HG02943 (cell line): ENCODE results near the gene REM2.
A peak's percentile ranks its signal among the peaks of the same experiment; 100 is the strongest.
"Not testable (repeated sequence)": the region's sequence is repeated elsewhere in the genome, so short reads cannot be mapped to it uniquely, and the experiment has no call there.

ENCODE experiments used
- ATAC-seq: cut with Tn5 transposase; IDR thresholded peaks from one replicate; pipeline ENCODE4 v1.9.1; 2021; ENCODE audit warnings: mild to moderate bottlenecking, low read depth, moderate library complexity; ENCODE audit not compliant: unreplicated experiment

The REM2 gene

GRCh38 chr14:22896356-22896755 lies 13.3 kb downstream of the REM2 start:
- no peak for ATAC-seq

- no peak for ATAC-seq
These were observed 13.7 kb downstream of the REM2 start for GRCh38 chr14:22896760-22897159.

- no peak for ATAC-seq
These were observed 14.3 kb downstream of the REM2 start for GRCh38 chr14:22897357-22897756.

GRCh38 chr14:22898302-22899090 lies 15.5 kb downstream of the REM2 start:
- no peak for ATAC-seq

- no peak for ATAC-seq
These were observed 17.2 kb downstream of the REM2 start for GRCh38 chr14:22900081-22900799.

GRCh38 chr14:22901799-22902198 lies 18.8 kb downstream of the REM2 start:
- no peak for ATAC-seq

- ATAC-seq, result no peak
These were observed 20.7 kb downstream of the REM2 start for GRCh38 chr14:22903742-22904087.

GRCh38 chr14:22905627-22906026 lies 22.6 kb downstream of the REM2 start:
- no peak for ATAC-seq

- ATAC-seq, result no peak
These were observed 23.1 kb downstream of the REM2 start for GRCh38 chr14:22906073-22906472.

- no peak for ATAC-seq
These were observed 24.4 kb downstream of the REM2 start for GRCh38 chr14:22907429-22907828.

GRCh38 chr14:22908601-22909000 lies 25.6 kb downstream of the REM2 start:
- no peak for ATAC-seq

GRCh38 chr14:22910916-22911315 lies 27.9 kb downstream of the REM2 start:
- ATAC-seq, result no peak

- ATAC-seq, result not testable (repeated sequence)
These were observed 31.8 kb downstream of the REM2 start for GRCh38 chr14:22914836-22915235.

GRCh38 chr14:22915886-22916521 lies 33.0 kb downstream of the REM2 start:
- no peak for ATAC-seq

GRCh38 chr14:22918804-22919600 lies 36.0 kb downstream of the REM2 start, which contains the start of gene RBM23:
Gene RBM23, minus strand, starts transcription at chr14:22919149.
- peak; percentile 91 for ATAC-seq

GRCh38 chr14:22919601-22919921 lies 36.5 kb downstream of the REM2 start:
- no peak for ATAC-seq

GRCh38 chr14:22920697-22921096 lies 37.7 kb downstream of the REM2 start:
- no peak for ATAC-seq

GRCh38 chr14:22922294-22922693 lies 39.3 kb downstream of the REM2 start:
- no peak for ATAC-seq

- no peak for ATAC-seq
These were observed 40.7 kb downstream of the REM2 start for GRCh38 chr14:22923746-22924145.

GRCh38 chr14:22925513-22925912 lies 42.5 kb downstream of the REM2 start:
- no peak for ATAC-seq

- no peak for ATAC-seq
These were observed 43.3 kb downstream of the REM2 start for GRCh38 chr14:22926316-22926715.
